Cardiac muscle cell (in vitro differentiated cells and primary cell): ENCODE measurements around the gene UBE2V1. TPM values are rescaled to one million over a fixed set of nuclear protein-coding genes. Genes with fewer than 3 reads are reported as not detected.

Experiments
- DNase-seq, 2 donors: peaks; one replicate each; pipeline versions ENCODE4 v3.0.0 to v3.0.0-alpha.2; 2010 to 2017; ENCODE audit warnings: low read depth in 1 of 2, low spot score in 1 of 2
- H3K27ac ChIP-seq: fragments of 200-600 bp; sonication (generic); 2 replicates; pipeline ENCODE4 v1.5.1; 2016
- H3K27me3 ChIP-seq: fragments of 200-600 bp; sonication (generic); 2 replicates; pipeline ENCODE4 v1.6.0; 2016; ENCODE audit warnings: control low read depth
- H3K36me3 ChIP-seq: fragments of 200-600 bp; sonication (generic); 2 replicates; pipeline ENCODE4 v1.5.1; 2016; ENCODE audit warnings: control low read depth
- H3K4me1 ChIP-seq: fragments of 200-600 bp; sonication (generic); 2 replicates; pipeline ENCODE4 v1.8.1; 2017; ENCODE audit warnings: low read depth, mild to moderate bottlenecking, mixed run types
- H3K4me3 ChIP-seq: fragments of 200-600 bp; sonication (generic); 2 replicates; pipeline ENCODE4 v1.5.1; 2016; ENCODE audit warnings: mild to moderate bottlenecking
- H3K9me3 ChIP-seq: fragments of 200-600 bp; sonication (generic); 2 replicates; pipeline ENCODE4 v1.5.1; 2017; ENCODE audit warnings: low read depth, mild to moderate bottlenecking, control low read depth
- polyA plus RNA-seq: library from polyadenylated mRNA; unstranded; fragments of >200 nt; fragmentation: Nextera tagmentation; extraction: Ambion mirVana; gene quantifications from 2 replicates; pipeline ENCODE4 v1.2.1, GENCODE V29; 2016
- total RNA-seq: library from RNA; depleted of rRNA; stranded (reverse); fragments of >200 nt; gene quantifications from 2 replicates; pipeline ENCODE4 v1.2.3, GENCODE V29; 2016
- TF ChIP-seq, protein P1 (sequence below): IDR thresholded peaks from 2 replicates; pipeline ENCODE4 v1.5.1; 2012; ENCODE audit warnings: low read depth, mild to moderate bottlenecking, low read length

The UBE2V1 gene
- total and polyA plus RNA-seq, 2 experiments from 2014 or later: 126 to 173 TPM

DNA sequence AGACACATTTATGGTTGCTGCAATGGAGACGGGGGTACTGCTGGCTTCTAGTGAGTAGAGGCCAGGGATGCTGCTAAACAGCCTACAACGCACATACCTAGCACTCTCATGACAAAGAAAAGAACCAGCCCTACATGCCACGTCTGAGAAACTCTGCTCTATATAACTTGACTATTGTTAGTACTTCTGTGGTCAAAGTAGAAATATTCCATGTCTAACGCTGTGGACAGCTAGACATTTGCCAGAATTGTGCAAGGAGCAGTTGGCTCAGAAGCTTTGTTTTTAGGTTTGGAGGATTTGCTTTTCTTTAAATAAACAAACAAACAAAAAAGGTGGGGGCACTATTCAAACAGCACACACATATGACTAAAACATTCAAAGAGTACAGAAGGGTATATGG, 20.5 kb downstream of the UBE2V1 start:
- H3K4me3 ChIP-seq: no peak overlapping the region
- TF ChIP-seq, protein P1, sequence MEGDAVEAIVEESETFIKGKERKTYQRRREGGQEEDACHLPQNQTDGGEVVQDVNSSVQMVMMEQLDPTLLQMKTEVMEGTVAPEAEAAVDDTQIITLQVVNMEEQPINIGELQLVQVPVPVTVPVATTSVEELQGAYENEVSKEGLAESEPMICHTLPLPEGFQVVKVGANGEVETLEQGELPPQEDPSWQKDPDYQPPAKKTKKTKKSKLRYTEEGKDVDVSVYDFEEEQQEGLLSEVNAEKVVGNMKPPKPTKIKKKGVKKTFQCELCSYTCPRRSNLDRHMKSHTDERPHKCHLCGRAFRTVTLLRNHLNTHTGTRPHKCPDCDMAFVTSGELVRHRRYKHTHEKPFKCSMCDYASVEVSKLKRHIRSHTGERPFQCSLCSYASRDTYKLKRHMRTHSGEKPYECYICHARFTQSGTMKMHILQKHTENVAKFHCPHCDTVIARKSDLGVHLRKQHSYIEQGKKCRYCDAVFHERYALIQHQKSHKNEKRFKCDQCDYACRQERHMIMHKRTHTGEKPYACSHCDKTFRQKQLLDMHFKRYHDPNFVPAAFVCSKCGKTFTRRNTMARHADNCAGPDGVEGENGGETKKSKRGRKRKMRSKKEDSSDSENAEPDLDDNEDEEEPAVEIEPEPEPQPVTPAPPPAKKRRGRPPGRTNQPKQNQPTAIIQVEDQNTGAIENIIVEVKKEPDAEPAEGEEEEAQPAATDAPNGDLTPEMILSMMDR: no peak
- peaks cover 19% of the 10 kb centered on the region for H3K4me1 ChIP-seq
- peaks cover 10% of the 10 kb centered on the region for H3K36me3 ChIP-seq
- no peaks in the 10 kb centered on the region for H3K27me3 ChIP-seq
- H3K27ac ChIP-seq: peak overlapping the region; percentile 46
- no peaks in the 10 kb centered on the region for H3K9me3 ChIP-seq
- peak in 1 of 2 donors; percentile 69 for DNase-seq

- Histone ChIP-seq H3K27me3 (no peaks in the 10 kb centered on the region), H3K4me3 (no peak overlapping the region), H3K27ac (peak overlapping the region; percentile 28), H3K36me3 (peaks cover 4% of the 10 kb centered on the region), H3K9me3 (no peaks in the 10 kb centered on the region), H3K4me1 (peaks cover 7% of the 10 kb centered on the region)
- no peak for DNase-seq
- TF ChIP-seq, protein P1: no peak
Measured at GRCh38 chr20:50089787-50090177, 23.2 kb downstream of the UBE2V1 start.

- Histone ChIP-seq H3K27me3 (no peaks in the 10 kb centered on the region), H3K36me3 (peaks cover under 1% of the 10 kb centered on the region), H3K4me1 (peaks cover 7% of the 10 kb centered on the region), H3K27ac (peak overlapping the region; percentile 28), H3K9me3 (no peaks in the 10 kb centered on the region), H3K4me3 (no peak overlapping the region)
- TF ChIP-seq, protein P1: no peak
- DNase-seq: no peak
Measured at GRCh38 chr20:50089140-50089786, 23.7 kb downstream of the UBE2V1 start.

DNA sequence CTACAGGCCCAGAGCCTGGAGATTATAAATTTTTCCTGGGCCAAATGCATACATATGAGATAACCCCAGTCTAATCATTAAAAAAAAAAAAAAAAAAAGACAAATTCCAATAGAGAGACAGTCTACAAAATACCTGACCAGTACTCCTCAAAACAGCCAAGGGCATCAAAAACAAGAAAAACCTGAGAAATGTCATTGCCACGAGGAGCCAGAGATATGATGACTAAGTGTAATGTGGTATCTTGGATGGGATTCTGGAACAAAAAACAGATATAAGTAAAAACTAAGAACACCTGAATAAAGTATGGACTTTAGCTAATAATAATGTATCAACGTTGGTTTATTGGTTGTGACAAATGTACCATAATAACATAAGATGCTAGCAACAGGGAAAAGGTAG, 24.9 kb downstream of the UBE2V1 start:
- TF ChIP-seq, protein P1: no peak
- DNase-seq: no peak
- H3K4me1 ChIP-seq: peaks cover 7% of the 10 kb centered on the region
- no peaks in the 10 kb centered on the region for H3K36me3 ChIP-seq
- H3K27ac ChIP-seq: peak overlapping the region; percentile 20
- H3K9me3 ChIP-seq: no peaks in the 10 kb centered on the region
- H3K4me3 ChIP-seq: no peak overlapping the region
- no peaks in the 10 kb centered on the region for H3K27me3 ChIP-seq

GRCh38 chr20:50085481-50086365, 27.2 kb downstream of the UBE2V1 start:
- no peaks in the 10 kb centered on the region for H3K36me3 ChIP-seq
- H3K9me3 ChIP-seq: no peaks in the 10 kb centered on the region
- H3K4me1 ChIP-seq: peaks cover 17% of the 10 kb centered on the region
- TF ChIP-seq, protein P1: peak; percentile 85
- H3K27ac ChIP-seq: peak overlapping the region; percentile 56
- no peaks in the 10 kb centered on the region for H3K27me3 ChIP-seq
- peak; percentile 76 to 81 for DNase-seq
- H3K4me3 ChIP-seq: no peak overlapping the region
